Measurements from ENCODE around the gene KCTD18.

- TF ChIP-seq POLR2A (IDR thresholded peaks at IDR 0.05; ENCODE audit: low read length), result no peak
- TF ChIP-seq GATA1 (IDR thresholded peaks at IDR 0.05; ENCODE audit: low read depth, low read length), result no peak
Measured at GRCh38 chr2:200472853-200473464, 36.9 kb downstream of the KCTD18 start.

All from erythroblast (primary cell).